GM13976 (cell line): ENCODE measurements around the gene TOMM6.

Source experiments
- DNase-seq: peaks from one replicate; pipeline ENCODE4 v3.0.0; 2012; ENCODE audit warnings: low spot score
- CTCF ChIP-seq: IDR thresholded peaks from 2 replicates; pipeline ENCODE4 v1.5.1; 2012; ENCODE audit warnings: borderline replicate concordance, mild to moderate bottlenecking; ENCODE audit not compliant: insufficient read depth; ENCODE audit errors: extremely low read depth, missing control alignments, control extremely low read depth
- in situ Hi-C: fragments of 300-500 bp; cut with MboI; formaldehyde crosslinking; loops from one replicate; pipeline ENCODE4 v1.12.0; 2022; ENCODE audit warnings: low sequenced_read_pairs, mixed read lengths, inconsistent platforms; ENCODE audit not compliant: unreplicated experiment

The TOMM6 gene

GRCh38 chr6:41779336-41779735 is 8.2 kb upstream of the TOMM6 start:
- no peak for TF ChIP-seq CTCF
- in situ Hi-C loops, result no loop called here

GRCh38 chr6:41779788-41780550 is 7.5 kb upstream of the TOMM6 start, which contains the start of gene FRS3:
TSS of gene FRS3 (minus strand) at chr6:41779900. CDS start at chr6:41776987, 2,913 bp downstream.
- peak; percentile 97 for TF ChIP-seq CTCF
- in situ Hi-C loops, result no loop called here
- peak; percentile 99 for DNase-seq

More at GRCh38 chr6:41779336-41779735, 8.2 kb upstream of the TOMM6 start:
- no peak for DNase-seq

- no peak for DNase-seq
- no peak for TF ChIP-seq CTCF
- in situ Hi-C loops, result no loop called here
These were observed 6.7 kb upstream of the TOMM6 start, which contains the start of gene PRICKLE4 for GRCh38 chr6:41780551-41781365. TSS of gene PRICKLE4 (plus strand) at chr6:41780782. CDS start at chr6:41783474, 2,692 bp downstream.

- in situ Hi-C loops, result no loop called here
- TF ChIP-seq CTCF, result no peak
These were observed 6.1 kb upstream of the TOMM6 start for GRCh38 chr6:41781366-41781730.

GRCh38 chr6:41783106-41783780 is 4.3 kb upstream of the TOMM6 start:
- in situ Hi-C loops, result no loop called here
- no peak for TF ChIP-seq CTCF
- no peak for DNase-seq

More at GRCh38 chr6:41781366-41781730, 6.1 kb upstream of the TOMM6 start:
- no peak for DNase-seq

GRCh38 chr6:41784581-41785171 is 2.8 kb upstream of the TOMM6 start:
- in situ Hi-C loops, result no loop called here

More at GRCh38 chr6:41784581-41785171, 2.8 kb upstream of the TOMM6 start:
- no peak for DNase-seq
- TF ChIP-seq CTCF, result no peak
